IPS-18c (cell line): ENCODE results near the gene KLHL36.
"Not testable (repeated sequence)": the region's sequence is repeated elsewhere in the genome, so short reads cannot be mapped to it uniquely, and the experiment has no call there.

Source experiments
- H3K4me3 ChIP-seq: 2 replicates; pipeline ENCODE4 v1.7.0; 2013; ENCODE audit warnings: low read depth, mild to moderate bottlenecking, low read length, moderate library complexity; ENCODE audit not compliant: insufficient read depth
- H3K9me3 ChIP-seq: one replicate; pipeline ENCODE4 v1.6.1; 2013; ENCODE audit warnings: mild to moderate bottlenecking, low read length, moderate library complexity; ENCODE audit not compliant: control insufficient read depth, insufficient read depth

KLHL36 gene

DNA sequence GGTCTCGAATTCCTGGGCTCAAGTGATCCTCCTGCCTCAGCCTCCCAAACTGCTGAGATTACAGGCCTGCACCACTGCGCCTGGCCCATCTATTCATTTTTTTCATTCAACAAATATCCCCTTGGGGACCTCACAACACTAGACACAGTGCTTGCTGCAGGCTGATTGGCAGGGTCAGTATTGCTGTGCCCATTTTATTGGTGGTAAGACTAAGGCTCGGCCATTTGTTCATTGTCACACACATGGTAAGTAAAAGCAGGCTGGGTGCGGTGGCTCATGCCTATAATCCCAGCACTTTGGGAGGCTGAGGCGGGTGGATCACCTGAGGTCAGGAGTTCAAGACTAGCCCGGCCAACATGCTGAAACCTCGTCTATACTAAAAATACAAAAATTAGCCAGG lies 15.4 kb upstream of the KLHL36 start:
- not testable (repeated sequence) for H3K4me3 ChIP-seq, H3K9me3 ChIP-seq

- no peaks in the 10 kb centered on the region for H3K9me3 ChIP-seq
- H3K4me3 ChIP-seq = no peak overlapping the region
These were observed 14.7 kb upstream of the KLHL36 start for GRCh38 chr16:84633622-84634021.

DNA sequence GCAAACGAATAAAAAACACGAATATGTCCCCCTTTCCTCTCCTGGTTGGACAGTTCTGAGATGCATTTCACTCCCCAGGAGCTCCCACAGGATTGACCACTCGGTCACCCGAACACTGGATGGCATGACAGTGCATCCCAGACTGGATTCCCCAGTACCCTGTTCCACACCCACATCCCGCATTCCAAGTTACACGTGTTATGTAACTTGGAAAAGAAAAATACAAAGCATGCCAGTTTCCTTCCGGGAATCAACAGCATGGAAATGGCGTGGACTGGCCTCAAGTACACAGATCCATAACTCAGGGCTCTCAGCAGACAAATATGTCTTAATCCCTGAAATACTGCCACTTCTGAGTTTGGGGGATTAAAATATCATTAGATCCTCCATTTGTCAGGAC lies 12.6 kb upstream of the KLHL36 start:
- Histone ChIP-seq H3K9me3 (no peaks in the 10 kb centered on the region), H3K4me3 (no peak overlapping the region)

GRCh38 chr16:84637709-84638108 lies 10.6 kb upstream of the KLHL36 start:
- Histone ChIP-seq H3K4me3 (no peak overlapping the region), H3K9me3 (no peaks in the 10 kb centered on the region)

- Histone ChIP-seq H3K9me3 (no peaks in the 10 kb centered on the region), H3K4me3 (no peak overlapping the region)
These were observed 10.0 kb upstream of the KLHL36 start for GRCh38 chr16:84638231-84638806.

DNA sequence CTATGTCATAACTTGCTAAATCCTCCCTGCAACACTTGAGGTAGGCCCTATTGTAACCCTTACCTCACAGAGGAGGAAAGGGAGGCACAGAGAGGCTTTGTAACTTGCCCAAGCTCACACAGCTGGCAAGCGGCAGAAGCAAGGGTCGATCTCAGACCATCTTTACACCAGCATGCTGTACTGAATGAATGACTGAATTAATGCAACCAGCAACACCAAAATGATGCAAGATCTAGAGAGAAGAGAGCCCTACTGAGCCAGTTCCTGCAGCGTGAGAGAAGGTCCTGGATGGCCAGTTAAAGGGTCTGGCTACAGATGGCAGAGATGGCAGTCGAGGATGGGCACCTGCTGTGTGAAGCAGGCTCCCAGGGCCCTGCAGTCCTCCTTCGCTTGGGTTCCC lies 8.2 kb upstream of the KLHL36 start:
- H3K4me3 ChIP-seq = no peak overlapping the region
- no peaks in the 10 kb centered on the region for H3K9me3 ChIP-seq

DNA sequence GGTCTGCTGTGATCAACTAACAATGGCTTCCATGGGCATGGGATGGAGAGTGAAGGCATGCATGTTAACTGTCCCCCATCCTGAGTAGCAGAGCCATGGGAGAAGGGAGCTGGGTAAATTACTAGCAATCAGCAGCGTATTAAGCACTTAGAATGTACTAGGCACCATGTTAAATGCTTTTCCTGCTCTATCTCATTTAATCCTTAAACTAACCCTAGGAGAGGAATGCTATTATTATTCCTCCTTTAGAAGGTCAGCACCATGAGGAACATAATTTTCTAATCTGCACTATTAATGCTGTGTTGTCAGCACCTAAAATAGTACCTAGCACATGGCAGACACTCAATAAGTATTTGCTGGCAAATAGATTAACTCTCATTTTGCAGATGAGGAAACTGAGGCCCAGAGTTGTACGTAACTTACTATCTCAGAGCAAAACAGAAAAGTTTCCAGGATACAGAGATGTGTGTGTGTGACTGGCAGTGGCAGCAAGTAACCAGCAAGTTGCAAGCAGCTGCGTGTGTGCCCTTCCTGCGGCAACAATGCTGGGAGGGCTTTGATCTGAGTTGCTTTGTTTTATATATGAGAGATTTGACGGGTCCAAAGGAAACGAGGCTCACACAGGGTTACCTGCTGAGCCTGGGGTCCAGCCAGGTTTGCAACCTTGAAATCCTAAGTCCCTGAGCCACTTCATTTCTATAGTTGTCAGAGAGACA lies 6.5 kb upstream of the KLHL36 start:
- Histone ChIP-seq H3K9me3 (no peaks in the 10 kb centered on the region), H3K4me3 (no peak overlapping the region)

GRCh38 chr16:84643180-84643583 lies 5.1 kb upstream of the KLHL36 start:
- Histone ChIP-seq H3K9me3 (no peaks in the 10 kb centered on the region), H3K4me3 (no peak overlapping the region)

DNA sequence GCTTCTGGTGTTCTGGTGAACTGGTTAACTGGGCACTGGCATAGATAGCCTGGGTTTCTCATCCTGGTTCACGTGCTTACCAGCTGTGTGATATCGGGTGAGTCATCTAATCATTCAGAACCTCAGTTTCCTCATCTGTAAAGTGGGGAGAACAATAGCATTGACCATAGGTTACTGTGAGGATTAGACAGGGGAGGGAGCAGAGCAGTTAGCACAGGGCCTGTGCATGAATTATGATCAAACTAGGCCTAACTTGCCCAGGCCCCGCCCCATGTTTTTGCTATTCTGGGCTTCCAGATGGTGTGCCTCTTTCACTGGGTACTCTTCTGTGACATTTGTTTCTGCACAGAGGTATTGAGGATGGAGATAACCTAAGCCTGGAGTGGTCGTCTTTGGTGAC lies 4.6 kb upstream of the KLHL36 start:
- H3K9me3 ChIP-seq = no peaks in the 10 kb centered on the region
- H3K4me3 ChIP-seq = no peak overlapping the region

DNA sequence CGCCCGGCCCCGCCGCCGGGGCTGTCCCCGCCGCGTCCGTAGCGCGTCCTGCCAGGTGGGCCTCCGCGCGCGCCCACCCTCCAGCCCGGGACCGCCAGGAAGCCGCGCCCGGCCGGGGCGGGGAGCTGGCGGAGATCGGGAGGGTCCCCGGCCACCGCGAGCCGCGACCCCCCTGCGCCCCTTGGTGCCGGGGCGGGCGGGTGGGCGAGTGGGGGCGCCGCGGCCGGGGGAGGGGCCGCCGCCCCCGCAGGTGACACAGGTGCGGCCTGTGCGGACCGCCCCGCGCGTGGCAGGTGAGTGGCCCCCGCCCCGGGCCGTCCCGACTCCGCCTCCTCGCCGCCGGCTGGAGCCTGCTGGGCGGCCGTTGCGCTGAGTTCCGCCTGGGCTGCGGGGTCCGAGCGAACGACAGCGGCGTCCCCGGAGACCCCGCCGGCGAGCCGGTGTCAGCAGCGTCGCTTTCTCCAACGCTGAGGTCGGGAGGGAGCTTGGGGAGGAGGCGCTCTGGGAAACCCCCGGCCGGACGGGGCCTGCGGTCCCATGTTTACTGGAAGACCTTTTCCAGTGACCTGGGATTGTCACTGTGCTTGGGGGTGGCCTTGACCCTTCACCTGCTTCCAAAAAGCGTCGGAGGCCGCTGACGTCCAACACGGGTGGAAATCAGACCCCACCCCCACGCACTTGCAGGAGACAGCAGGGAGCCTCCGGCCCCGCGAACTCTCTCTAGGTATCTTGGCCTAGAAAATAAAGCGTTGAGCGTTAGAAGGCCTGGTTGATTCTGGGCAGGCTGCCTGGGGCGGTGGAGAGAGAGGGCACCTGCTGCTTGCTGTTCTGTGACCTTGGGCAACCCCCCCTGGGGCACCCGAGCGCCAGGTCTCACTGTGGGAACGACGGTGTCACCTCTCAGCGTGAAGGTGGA lies 542 bp downstream of the KLHL36 start:
- H3K4me3 ChIP-seq = peak overlapping the region; percentile 80
- no peaks in the 10 kb centered on the region for H3K9me3 ChIP-seq

DNA sequence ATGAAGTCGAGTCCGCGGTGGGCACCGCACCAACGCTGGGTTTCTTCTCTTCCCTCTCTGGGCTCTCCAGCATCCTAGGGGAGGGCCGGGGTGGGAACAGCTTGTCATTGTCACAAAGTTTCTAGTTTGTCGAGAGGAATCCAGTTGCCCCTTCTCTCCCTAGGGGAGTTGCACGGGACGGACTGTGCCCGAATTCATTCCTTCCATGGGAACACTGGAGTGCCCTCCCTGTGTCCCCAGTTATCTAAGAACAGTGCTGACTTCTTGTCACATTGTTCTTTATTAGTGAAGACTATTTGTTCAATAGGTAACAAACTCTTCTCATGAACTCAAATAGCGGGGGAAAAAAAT lies 1.2 kb downstream of the KLHL36 start:
- peak overlapping the region; percentile 80; the same call in 1 of the 2 replicates for H3K4me3 ChIP-seq
- H3K9me3 ChIP-seq = no peaks in the 10 kb centered on the region

GRCh38 chr16:84650062-84650991 lies 2.0 kb downstream of the KLHL36 start:
- Histone ChIP-seq H3K4me3 (no peak overlapping the region), H3K9me3 (no peaks in the 10 kb centered on the region)

- Histone ChIP-seq H3K9me3 (no peaks in the 10 kb centered on the region), H3K4me3 (no peak overlapping the region)
These were observed 4.3 kb downstream of the KLHL36 start for GRCh38 chr16:84652566-84652965.

GRCh38 chr16:84654238-84654637 lies 5.9 kb downstream of the KLHL36 start:
- Histone ChIP-seq H3K9me3 (no peaks in the 10 kb centered on the region), H3K4me3 (no peak overlapping the region)

GRCh38 chr16:84654998-84655397 lies 6.7 kb downstream of the KLHL36 start:
- no peaks in the 10 kb centered on the region for H3K9me3 ChIP-seq
- H3K4me3 ChIP-seq = no peak overlapping the region

DNA sequence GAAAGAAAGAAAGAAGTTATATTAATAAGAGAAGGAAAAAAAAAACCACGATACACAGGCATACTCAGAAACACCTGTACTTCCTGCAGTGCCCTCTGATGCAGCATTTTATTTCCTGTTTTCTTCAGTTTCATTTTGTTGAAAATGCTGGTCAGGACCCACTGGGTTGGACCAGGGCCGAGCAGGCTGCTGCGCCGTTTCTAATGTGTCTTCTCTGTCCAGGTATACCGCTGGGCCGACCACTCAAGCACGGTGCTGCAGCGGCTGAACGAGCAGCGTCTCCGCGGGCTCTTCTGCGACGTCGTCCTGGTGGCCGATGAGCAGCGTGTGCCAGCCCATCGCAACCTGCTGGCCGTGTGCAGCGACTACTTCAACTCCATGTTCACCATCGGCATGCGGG lies 8.3 kb downstream of the KLHL36 start:
- Histone ChIP-seq H3K4me3 (no peak overlapping the region), H3K9me3 (no peaks in the 10 kb centered on the region)

GRCh38 chr16:84657229-84657837 lies 9.0 kb downstream of the KLHL36 start:
- no peak overlapping the region for H3K4me3 ChIP-seq
- H3K9me3 ChIP-seq = no peaks in the 10 kb centered on the region
